ENCODE results near the gene PIP5K1C. TPM values are rescaled to one million over a fixed set of nuclear protein-coding genes. Genes with fewer than 3 reads are reported as not detected.

The PIP5K1C gene
- total RNA-seq, 1 experiment from 2014 or later, result 26.9 TPM

GRCh38 chr19:3614858-3615505, 85.3 kb downstream of the PIP5K1C start (continued):
- TF ChIP-seq REST (IDR thresholded peaks at IDR 0.05; ENCODE audit: low read depth) (no peak), YY1 (IDR thresholded peaks at IDR 0.05; ENCODE audit: extremely low read depth, insufficient replicate concordance, low read depth, low read length) (no peak), EGR1 (IDR thresholded peaks at IDR 0.05; ENCODE audit: low read depth) (no peak), JUND (IDR thresholded peaks at IDR 0.05) (no peak), ZNF274 (IDR thresholded peaks at IDR 0.05; ENCODE audit: low read depth, low read length) (no peak), ZFX (IDR thresholded peaks at IDR 0.05) (no peak)
- TF ChIP-seq, protein P1, sequence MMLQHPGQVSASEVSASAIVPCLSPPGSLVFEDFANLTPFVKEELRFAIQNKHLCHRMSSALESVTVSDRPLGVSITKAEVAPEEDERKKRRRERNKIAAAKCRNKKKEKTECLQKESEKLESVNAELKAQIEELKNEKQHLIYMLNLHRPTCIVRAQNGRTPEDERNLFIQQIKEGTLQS (IDR thresholded peaks at IDR 0.05), result no peak

DNA sequence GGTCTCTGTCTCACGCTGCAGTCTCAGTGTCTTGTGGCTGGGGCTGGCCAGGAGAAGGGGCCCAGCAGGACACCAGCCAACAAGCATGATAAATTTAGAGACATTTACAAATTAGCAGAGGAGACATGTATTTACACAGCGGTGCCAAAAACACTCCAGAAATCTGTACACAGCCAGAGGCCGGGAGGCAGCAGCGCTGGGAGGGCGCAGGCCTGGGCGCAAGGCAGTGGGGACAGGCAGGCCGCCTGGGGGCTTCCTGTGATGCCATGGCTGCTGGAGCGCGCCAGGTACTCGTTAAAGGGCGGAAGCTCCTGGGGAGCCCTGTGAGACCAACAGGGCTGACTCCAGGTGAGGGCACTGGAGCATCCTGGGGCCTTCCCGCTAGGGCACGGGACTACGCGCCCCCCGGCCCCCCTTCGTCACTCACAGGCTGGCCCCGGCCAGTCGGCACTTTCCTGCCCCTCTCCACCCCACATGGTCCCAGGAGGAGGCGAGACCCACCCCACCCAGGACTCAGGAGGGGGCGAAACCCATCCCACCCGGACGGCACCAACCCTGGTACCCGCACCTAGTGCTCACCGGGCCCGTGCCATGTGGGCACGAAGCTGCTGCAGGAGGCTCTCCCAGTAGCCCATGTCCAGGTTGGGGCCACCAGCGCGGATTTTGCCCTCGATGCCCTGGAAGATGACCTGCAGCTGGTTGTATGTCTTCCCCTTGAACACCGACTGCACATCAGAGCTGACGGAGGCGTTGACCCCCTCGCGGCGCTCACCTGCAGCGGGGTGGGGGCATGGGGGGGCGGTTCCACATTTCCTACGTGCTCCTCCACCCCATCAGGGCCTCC, 86.2 kb downstream of the PIP5K1C start:
- no peak for TF ChIP-seq TCF7L2 (IDR thresholded peaks at IDR 0.05; ENCODE audit: borderline replicate concordance, extremely low read depth, insufficient read depth, insufficient read length)
- no peak for TF ChIP-seq REST (IDR thresholded peaks at IDR 0.05; ENCODE audit: low read depth)
- no peak for TF ChIP-seq EZH2phosphoT487 (IDR thresholded peaks at IDR 0.05; ENCODE audit: borderline replicate concordance)
- TF ChIP-seq RAD21 (IDR thresholded peaks at IDR 0.05; ENCODE audit: low read depth), result no peak
- no peak for TF ChIP-seq SIN3A (IDR thresholded peaks at IDR 0.05; ENCODE audit: low read depth)
- DNase-seq (ENCODE audit: low read depth, low spot score), result no peak
- Histone ChIP-seq H3K79me2 (ENCODE audit: insufficient read depth, low read length) (no peaks in the 10 kb centered on the region), H3K9ac (ENCODE audit: low read length) (no peak overlapping the region), H3K9me2 (ENCODE audit: insufficient read depth) (no peaks in the 10 kb centered on the region), H2AFZ (ENCODE audit: low read depth, low read length, poor library complexity, severe bottlenecking) (no peak overlapping the region), H3K27ac (ENCODE audit: low read depth, low read length) (no peak overlapping the region; the same call in 1 of the 2 replicates), H3K4me2 (ENCODE audit: low read length) (no peak overlapping the region), H4K20me1 (ENCODE audit: insufficient read depth) (no peaks in the 10 kb centered on the region), H3K4me1 (ENCODE audit: control insufficient read depth in 1 of 2, insufficient read depth in 2 of 2, low read length in 2 of 2) (no peaks in the 10 kb centered on the region), H3K9me3 (ENCODE audit: control insufficient read depth in 1 of 2, insufficient read depth in 1 of 2, low read depth in 1 of 2, low read length in 2 of 2) (no peaks in the 10 kb centered on the region), H3K4me3 (replicated peaks in 1 of 2; ENCODE audit: low read depth in 1 of 2, low read length in 2 of 2) (no peak overlapping the region), H3K36me3 (ENCODE audit: control insufficient read depth in 1 of 2, insufficient read depth in 2 of 2, low read length in 2 of 2) (peaks cover 0 to 7% of the 10 kb centered on the region in 2 experiments; a peak in 1 of 4 replicates), H3K27me3 (ENCODE audit: insufficient read depth, low read length) (no peaks in the 10 kb centered on the region)
- ChIA-PET POLR2A (no interaction called here), RAD21 (ENCODE audit: low non-redundant PET in 1 of 2, low total read pairs in 2 of 2, uncharacterized antibody in 2 of 2, unreplicated experiment in 2 of 2) (no interaction called here), CTCF (no interaction called here)
- BruUV-seq (replicated peaks), result no TSS peak
- intact Hi-C loops (cut with micrococcal nuclease), result no loop called here
- no peak for ATAC-seq
